NCI-H2171 treated with DMSO at 0.1 percent for 48 hours (cell line): ENCODE measurements around the gene TMEM54.

Experiments
- DNase-seq: peaks from one replicate; lab custom pipeline; 2025; lab: John Stamatoyannopoulos, UW

TMEM54 gene

DNA sequence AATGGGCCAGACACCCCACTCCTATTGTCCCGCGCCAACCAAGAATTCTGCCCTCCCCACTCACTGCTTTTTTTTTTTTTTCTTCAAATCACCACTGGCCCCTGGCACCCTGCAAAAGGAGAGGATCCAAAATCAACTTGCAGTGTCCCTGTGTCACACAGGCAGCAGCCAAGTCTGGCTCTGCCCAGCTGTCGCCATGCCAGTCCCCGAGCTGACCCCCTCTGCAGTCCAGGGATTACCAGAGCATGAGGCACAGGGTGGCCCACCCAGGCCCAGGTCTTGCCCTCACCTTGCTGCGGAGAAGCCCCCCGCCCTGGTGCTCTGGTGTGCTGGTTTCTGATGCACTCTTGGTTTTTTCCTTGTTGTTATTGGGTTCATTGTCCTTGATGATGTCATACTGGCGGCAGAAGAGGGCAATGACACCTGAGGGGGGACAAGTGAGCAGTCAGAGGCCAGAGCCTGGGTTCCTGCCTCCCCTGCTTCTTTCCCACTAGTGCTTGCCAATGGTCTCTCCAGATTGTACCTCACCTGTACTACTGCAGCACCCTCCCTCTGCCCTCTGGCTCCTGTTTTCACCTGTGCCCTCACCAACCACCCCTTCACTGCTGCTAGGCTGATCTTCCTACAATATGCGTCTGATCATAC lies 36.7 kb downstream of the TMEM54 start:
- DNase-seq: no peak

DNA sequence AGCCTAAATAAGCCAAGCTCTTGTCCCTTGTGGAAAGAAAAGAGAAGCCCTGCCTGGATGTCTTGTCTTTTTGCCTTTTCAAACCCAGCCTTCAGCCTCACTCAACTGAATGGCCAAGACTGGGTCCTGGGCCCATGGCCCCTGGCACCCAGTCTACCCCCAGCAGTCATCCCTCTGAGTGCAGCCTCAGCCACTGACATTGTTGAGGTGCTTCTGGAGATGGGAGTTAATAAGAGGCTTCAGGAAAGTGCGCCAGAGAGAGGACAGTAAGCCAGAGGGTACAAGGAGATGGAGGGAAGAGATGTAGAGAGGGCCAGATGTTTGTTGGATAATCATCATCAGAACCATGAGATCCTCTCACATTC lies 37.3 kb downstream of the TMEM54 start:
- DNase-seq: no peak

DNA sequence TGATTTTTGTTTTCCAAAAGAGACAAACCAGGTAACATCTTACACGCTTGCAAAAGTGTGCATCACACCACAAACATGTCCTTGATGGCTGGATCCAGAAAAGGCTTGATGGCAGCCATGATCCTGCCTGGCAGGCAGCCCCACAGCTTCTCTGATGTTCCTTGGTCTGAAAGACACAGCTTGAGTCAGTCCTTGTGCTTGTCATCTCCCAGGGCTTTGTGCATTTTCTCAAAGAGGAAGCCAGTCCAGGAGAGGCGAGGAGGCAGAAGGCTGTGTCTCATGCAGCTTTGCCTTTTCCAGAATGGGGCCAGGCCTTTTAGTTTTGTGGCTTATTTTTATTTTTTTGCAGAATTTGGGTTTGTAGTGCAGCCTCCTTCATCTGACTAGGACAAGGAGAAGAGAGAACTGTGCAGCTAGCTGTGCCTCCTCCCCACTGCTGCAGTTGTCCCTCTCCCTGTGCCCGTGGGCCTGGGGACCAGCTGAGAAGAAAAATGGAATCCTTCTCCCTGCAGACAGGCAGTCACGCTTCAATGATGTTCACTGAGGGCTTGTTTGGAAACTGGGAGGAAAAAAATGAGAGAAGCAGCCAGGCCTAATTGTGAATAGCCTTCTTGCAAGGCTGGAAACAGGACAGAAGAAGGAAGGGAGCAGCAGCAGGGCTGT lies 37.8 kb downstream of the TMEM54 start:
- DNase-seq: no peak

DNA sequence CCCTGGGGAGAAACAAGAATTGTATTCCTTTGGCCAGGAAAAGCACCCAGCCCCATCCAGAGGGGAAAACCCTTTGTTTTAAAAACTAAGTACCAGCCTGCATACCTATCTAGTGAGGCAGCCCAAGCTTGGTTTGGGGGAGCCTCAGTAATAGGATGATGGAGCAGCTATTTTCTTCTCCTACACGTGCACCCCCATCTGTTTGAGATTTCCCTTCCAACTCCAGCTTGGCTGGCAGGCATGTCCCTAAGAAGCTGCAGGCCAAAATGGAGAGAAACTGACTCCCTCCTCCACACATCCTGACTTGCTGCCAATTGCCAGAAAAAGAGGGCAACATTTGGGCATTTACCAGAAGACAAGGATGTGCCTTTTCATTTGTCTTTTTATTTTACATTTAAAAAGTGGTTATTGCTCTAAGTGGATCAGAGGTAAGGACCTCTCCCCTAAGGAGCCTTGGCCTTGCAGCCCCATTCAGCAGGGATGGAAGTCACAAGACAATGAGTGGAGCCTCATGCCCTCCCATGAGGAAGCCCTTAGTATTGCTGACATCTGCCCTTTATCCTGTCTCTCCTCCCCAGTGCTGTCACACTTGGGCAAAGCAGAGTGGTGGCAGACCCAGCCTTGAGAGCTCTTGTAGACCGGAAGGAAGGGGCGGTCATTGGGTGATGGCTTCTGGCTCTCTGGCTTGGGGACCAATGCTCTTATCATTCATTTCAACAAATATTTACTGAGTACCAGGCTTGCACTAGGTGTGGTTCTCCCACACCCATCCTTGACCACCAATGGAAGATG lies 39.1 kb downstream of the TMEM54 start:
- DNase-seq: no peak

DNA sequence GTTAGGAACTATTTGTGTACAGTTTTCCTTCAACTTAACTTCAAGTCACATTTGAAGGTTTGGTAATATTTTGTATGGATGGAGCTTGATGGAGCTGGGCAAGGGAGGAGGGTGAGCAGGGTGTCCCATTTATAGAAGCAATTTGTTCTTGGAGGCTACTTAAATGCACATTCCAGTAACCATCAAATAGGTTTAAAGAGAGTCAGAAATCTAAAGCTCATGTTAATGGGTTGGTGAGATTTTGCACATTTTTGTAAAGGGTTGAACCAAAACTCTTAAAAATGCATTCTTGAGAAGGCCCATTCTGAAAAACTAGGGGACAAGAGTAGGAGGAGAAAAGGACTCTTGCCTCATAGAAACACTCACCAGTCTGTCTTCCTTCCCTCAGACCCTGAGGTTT lies 40.6 kb downstream of the TMEM54 start:
- no peak for DNase-seq

DNA sequence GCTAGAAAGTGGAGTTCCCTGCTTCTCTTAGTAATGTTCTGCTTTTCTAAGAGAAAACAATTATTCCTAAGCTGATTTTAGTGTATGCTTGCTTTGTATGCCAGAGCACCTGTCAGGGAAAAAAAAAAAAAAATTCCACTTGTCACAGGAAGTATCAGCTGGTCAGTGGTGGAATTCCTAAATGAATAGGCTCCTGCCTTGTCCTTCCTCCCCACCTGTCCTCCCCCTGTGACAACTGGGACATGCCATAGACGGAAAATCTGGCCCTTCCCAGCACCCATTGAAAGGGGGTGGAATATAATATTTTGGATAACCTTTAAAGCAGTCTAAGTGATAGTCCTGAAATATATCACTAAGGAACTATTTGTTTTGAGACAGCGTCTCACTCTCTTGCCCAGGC lies 41.3 kb downstream of the TMEM54 start:
- DNase-seq: no peak

DNA sequence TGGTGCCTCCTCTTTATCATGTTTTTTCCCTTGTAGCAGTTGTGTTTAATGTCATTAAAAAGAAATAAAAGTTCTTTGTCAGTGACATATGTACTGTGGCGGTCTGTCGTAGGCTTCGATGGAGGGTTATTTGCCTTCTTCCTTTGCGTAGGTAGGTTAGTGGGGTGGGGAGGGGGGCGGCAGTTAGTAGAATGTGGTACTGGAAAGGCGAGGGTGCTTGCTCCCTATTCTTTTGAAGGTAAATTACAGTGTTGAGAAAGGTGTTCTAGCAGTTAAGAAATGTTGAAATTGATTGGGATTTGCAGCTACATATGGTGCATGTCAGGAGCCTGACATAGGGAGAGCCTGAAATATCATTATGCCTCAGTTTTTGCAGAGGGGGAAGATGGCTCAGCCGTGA lies 42.4 kb downstream of the TMEM54 start:
- DNase-seq: no peak

DNA sequence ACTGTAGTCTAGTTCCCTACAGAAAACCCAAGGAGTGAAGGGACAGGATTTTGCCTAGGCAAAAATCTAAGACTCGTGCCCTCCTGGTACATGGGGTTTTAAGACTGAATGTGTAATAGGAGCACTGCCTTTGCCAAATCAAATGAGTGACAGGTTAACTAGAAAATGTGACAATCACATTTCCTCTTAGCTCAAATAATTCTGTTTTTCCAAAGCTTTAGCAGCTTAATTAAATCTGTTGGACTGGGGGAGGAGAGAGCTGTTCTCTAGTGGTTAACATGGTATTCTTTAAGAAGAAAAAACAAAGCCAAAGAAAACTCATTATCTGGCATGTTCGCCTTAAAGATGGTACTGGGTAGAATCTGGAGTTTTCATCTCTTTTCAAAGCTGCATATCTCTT lies 43.1 kb downstream of the TMEM54 start:
- no peak for DNase-seq

DNA sequence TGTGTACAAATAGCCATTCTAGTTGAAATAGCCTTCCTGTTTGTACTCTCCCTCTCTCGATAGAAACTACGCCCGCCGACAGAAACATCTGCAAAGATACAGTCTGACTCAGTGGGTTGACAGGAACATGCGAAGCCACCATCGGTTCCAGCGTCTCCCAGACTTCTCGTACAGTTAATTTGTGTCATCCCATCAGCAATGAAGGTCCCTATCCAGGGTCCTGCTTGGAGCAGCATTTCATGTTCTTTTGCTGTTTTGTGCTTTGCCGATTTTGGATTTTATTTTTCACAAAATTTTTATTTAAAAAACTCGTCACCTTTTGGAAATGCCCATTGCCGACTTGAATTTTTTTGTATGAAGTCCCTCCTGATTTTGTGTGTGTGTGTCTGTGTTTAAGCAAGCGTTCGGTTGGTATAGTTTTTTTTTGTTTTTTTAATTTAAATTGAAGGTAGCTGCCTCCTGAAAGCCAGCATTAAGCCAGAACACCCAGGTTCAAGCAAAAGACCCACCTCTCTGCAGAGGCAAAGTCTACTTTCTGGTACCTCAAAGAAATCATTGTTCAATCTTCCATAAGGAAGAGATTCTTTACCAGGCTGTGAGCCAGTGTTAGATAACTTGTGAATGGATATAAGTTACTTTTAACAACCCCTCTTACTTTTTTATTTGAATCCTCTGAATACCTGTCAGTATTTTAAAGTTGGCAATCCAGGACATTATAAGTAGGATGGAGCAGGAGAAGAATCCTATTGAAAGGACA lies 45.1 kb downstream of the TMEM54 start:
- no peak for DNase-seq

DNA sequence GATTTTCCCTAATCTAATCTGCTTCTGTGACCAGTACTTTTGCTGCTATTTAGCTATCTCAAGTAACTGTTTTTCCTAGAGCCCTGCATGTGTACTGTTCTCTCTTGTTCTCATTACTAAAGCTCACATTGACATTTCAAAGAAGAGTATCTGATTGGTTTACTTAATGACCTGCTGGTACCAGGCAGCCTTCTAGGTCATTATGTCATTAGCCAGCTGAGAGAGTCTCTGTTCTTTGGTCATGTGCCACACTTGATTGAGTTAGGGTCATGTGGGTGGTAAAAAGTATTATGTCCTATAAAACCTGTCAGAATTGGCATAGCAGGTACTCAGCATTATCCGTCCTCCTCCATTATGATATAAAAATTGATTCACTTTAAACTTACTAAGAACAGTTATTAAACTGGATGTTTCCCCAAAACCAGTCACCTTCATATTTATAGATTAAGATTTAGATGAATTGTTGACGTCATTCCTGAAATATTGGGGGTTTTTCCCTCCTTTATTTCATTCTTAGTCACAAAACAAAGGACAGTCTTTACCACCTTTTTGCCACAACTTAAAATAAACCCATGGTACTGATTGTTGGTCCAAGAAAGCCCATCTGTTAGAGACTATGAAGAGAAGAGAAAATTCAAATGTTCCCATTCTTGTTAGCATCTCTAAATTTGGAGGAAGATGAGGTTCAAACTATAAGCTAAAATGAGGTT lies 52.7 kb downstream of the TMEM54 start:
- DNase-seq: no peak
